Epithelial cell of esophagus (primary cell): Measurements from ENCODE around the gene RGL2.
"Not testable (repeated sequence)": the region's sequence is repeated elsewhere in the genome, so short reads cannot be mapped to it uniquely, and the experiment has no call there.

Experiments
- DNase-seq: peaks from one replicate; pipeline ENCODE4 v3.0.0; 2010; ENCODE audit warnings: low read depth
- H3K4me3 ChIP-seq: 2 replicates; pipeline ENCODE4 v1.5.1; 2011; ENCODE audit warnings: mild to moderate bottlenecking, low read length, control low read depth
- TF ChIP-seq, protein P1 (sequence below): IDR thresholded peaks from 2 replicates; pipeline ENCODE4 v1.5.1; 2011; ENCODE audit warnings: low read depth, mild to moderate bottlenecking, low read length, control low read depth, inconsistent platforms; ENCODE audit not compliant: insufficient read depth; ENCODE audit errors: missing control alignments

Gene RGL2

DNA sequence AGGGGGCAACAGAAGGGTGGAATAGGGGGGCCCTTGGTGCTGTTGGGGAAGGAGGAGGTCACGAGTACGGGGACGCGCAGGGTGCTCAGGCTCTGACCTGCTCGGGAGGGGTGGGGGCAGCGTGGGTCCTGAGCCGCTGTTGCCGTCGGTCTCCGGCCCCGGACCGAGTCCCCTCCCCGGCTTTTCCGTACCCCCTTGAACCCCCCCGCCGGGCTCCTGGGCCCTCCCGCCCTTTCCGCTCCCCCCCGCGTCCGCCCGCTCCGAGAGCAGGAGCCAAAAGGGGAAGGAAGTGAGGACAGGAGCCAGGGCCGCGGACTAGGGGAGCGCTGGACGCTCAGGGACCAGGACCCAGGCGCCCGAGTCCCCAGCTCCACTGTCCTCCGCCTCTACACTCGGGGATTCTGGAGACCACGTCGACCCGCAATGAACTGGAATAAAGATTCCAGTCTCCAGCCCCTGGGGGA is at the start of gene RGL2:
Gene RGL2, minus strand, starts transcription at position 170 of the 464 bp plus-strand sequence. CDS start 332 bp downstream, outside the sequence.
- DNase-seq = peak; percentile 55
- peak within 1 kb of the TSS; percentile 98 for H3K4me3 ChIP-seq
- TF ChIP-seq, protein P1, sequence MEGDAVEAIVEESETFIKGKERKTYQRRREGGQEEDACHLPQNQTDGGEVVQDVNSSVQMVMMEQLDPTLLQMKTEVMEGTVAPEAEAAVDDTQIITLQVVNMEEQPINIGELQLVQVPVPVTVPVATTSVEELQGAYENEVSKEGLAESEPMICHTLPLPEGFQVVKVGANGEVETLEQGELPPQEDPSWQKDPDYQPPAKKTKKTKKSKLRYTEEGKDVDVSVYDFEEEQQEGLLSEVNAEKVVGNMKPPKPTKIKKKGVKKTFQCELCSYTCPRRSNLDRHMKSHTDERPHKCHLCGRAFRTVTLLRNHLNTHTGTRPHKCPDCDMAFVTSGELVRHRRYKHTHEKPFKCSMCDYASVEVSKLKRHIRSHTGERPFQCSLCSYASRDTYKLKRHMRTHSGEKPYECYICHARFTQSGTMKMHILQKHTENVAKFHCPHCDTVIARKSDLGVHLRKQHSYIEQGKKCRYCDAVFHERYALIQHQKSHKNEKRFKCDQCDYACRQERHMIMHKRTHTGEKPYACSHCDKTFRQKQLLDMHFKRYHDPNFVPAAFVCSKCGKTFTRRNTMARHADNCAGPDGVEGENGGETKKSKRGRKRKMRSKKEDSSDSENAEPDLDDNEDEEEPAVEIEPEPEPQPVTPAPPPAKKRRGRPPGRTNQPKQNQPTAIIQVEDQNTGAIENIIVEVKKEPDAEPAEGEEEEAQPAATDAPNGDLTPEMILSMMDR = no peak

- no peak overlapping the region for H3K4me3 ChIP-seq
- TF ChIP-seq, protein P1 = no peak
- DNase-seq = no peak
These were observed 49.1 kb upstream of the RGL2 start for GRCh38 chr6:33347816-33348215.

DNA sequence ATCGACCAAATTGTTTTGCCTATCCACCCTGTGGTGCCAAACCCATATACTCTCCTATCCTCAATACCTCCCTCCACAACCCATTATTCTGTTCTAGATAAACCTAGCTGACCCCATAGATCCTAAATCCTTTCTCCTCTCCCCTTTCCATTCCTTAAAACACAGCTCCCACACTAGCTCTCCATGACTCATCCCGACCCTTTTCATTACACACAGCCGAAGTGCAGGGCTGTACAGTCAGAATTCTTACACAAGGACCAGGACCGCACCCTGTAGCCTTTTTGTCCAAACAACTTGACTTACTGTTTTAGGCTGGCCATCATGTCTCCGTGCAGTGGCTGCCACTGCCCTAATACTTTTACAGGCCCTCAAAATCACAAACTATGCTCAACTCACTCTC is 48.2 kb upstream of the RGL2 start:
- not testable (repeated sequence) for H3K4me3 ChIP-seq
- peak; percentile 74 for DNase-seq

DNA sequence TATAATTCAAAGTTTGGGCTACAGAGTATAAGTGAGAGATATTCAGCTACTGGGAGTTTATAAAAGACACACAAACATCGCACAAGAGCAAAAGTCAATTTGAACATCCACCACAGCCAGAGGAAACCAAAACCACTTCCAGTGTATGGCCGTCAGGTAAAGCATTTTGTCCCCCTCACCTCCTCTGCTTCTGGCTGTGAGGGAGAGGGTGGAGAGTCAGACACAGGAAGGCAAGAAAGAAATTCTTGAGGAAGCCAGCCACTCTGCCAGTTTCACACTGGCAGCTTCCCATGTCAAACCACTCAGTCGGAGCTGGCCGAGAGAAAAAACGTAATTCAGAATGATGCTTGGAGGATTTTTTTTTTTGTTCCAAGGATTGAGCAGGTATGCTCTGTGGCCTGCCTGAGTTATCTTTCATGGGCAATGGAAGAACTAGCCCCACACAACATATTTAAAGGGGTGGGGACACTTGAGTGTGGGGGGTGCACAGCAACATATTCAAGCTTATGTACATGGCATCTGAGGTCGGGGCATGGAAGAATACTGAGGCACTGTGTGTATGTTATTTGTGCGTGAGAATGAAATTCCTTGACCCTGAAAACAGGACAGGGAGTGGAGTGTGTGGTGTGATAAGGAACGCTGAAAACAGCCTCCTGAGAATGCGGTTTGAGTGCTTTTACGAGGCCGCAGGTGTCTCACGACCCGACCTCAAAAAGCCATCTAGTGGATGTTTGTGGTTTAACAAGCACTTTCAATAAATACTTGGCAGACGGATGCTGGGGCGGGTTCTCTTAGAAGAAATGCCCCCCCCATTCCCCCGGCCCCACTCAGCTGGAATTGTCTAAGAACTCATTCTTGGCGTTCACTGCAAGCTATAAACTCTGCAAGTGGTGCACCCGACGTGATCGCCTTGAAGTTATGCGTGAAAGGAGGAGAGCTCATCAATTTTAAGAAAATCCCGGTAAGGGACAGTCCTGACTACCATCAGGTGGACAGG is 46.3 kb upstream of the RGL2 start:
- DNase-seq = peak; percentile 79
- TF ChIP-seq, protein P1 = peak; percentile 60
- H3K4me3 ChIP-seq = no peak overlapping the region

- no peak for DNase-seq
- TF ChIP-seq, protein P1 = no peak
- H3K4me3 ChIP-seq = no peak overlapping the region
These were observed 45.3 kb upstream of the RGL2 start for GRCh38 chr6:33343953-33344611.

DNA sequence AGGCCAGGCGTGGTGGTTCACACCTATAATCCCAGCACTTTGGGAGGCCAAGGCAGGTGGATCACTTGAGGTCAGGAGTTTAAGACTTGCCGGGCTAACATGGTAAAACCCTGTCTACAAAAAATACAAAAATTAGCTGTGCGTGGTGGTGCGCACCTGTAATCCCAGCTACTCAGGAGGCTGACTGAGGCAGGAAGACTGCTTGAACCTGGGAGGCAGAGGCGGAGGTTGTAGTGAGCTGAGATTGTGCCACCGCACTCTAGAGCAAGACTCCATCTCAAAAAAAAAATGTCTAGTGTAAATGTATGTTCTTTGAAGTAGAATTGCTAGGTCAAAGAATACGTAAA is 44.8 kb upstream of the RGL2 start:
- not testable (repeated sequence) for DNase-seq, H3K4me3 ChIP-seq

DNA sequence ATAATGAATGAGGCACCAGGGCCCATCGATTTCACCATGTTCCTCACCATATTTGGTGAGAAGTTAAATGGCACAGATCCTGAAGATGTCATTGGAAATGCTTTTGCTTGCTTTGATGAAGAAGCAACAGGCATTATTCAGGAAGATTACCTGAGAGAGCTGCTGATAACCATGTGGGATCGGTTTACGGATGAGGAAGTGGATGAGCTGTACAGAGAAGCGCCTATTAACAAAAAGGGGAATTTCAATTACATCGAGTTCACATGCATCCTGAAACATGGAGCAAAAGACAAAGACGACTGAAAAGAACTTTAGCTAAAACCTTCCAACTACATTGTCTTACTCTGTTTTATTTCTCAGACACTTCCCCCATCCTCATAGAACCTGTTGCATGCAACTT is 40.5 kb upstream of the RGL2 start:
- DNase-seq = no peak
- H3K4me3 ChIP-seq = no peak overlapping the region
- TF ChIP-seq, protein P1 = no peak
